Lower lobe of right lung (tissue), 2 donors: Measurements from ENCODE around the gene MALT1. TPM values are rescaled to one million over a fixed set of nuclear protein-coding genes. Genes with fewer than 3 reads are reported as not detected.

Experiments used
- ATAC-seq, 2 donors: fragments of 200-7000 bp; cut with Tn5 transposase; one replicate each; pipeline ENCODE4 v1.9.1; 2020 to 2022; ENCODE audit warnings: mild to moderate bottlenecking in 2 of 2, moderate library complexity in 2 of 2
- DNase-seq: peaks from one replicate; pipeline ENCODE4 v3.0.0-alpha.2; 2020
- H3K27ac ChIP-seq: fragments of 200-600 bp; one replicate; pipeline ENCODE4 v1.8.0; 2022
- H3K27me3 ChIP-seq: fragments of 200-600 bp; one replicate; pipeline ENCODE4 v1.8.0; 2022; ENCODE audit warnings: low read depth
- H3K36me3 ChIP-seq: fragments of 200-600 bp; one replicate; pipeline ENCODE4 v1.8.0; 2022; ENCODE audit warnings: mild to moderate bottlenecking
- H3K4me1 ChIP-seq: fragments of 200-600 bp; one replicate; pipeline ENCODE4 v1.8.0; 2022
- H3K4me3 ChIP-seq: fragments of 200-600 bp; one replicate; pipeline ENCODE4 v1.8.0; 2022; ENCODE audit warnings: mild to moderate bottlenecking
- H3K9me3 ChIP-seq: fragments of 200-600 bp; one replicate; pipeline ENCODE4 v1.8.0; 2022
- CTCF ChIP-seq: fragments of 200-600 bp; IDR thresholded peaks from one replicate; pipeline ENCODE4 v1.8.0; 2022; ENCODE audit warnings: antibody characterized with exemption, mild to moderate bottlenecking
- intact Hi-C: fragments of 100-400 bp; cut with DNase I; formaldehyde crosslinking; loops from one replicate; pipeline ENCODE4 v1.11.0; 2022
- total RNA-seq: library from RNA; stranded (reverse); fragmentation: NEBNext Ultra II Directional; extraction: Animal tissue kit (Norgen Biotek cat#: 25700); gene quantifications from one replicate; pipeline ENCODE4 v1.2.1, GENCODE V29; 2021
- donor health status: DM: no; HTN: yes; CAD: no; lungs with severe emphysema.

MALT1 gene
- total RNA-seq, 1 donor from 2014 or later: 23.1 TPM

GRCh38 chr18:58694720-58695468 lies 23.6 kb downstream of the MALT1 start:
- Histone ChIP-seq H3K4me3 (no peak overlapping the region), H3K4me1 (no peaks in the 10 kb centered on the region), H3K36me3 (peaks cover 29% of the 10 kb centered on the region), H3K27me3 (no peaks in the 10 kb centered on the region), H3K27ac (no peak overlapping the region), H3K9me3 (no peaks in the 10 kb centered on the region)
- DNase-seq: no peak
- intact Hi-C loops: no loop called here
- TF ChIP-seq CTCF: no peak
- no peak for ATAC-seq

GRCh38 chr18:58695772-58696171 lies 24.5 kb downstream of the MALT1 start:
- no peak overlapping the region for H3K4me3 ChIP-seq
- no peaks in the 10 kb centered on the region for H3K4me1 ChIP-seq
- TF ChIP-seq CTCF: no peak
- no peaks in the 10 kb centered on the region for H3K9me3 ChIP-seq
- H3K27me3 ChIP-seq: no peaks in the 10 kb centered on the region
- peaks cover 29% of the 10 kb centered on the region for H3K36me3 ChIP-seq
- intact Hi-C loops: no loop called here
- DNase-seq (no peak), ATAC-seq (no peak)
- H3K27ac ChIP-seq: no peak overlapping the region

GRCh38 chr18:58697146-58697545 lies 25.9 kb downstream of the MALT1 start:
- Histone ChIP-seq H3K36me3 (peaks cover 39% of the 10 kb centered on the region), H3K27ac (no peak overlapping the region), H3K4me3 (no peak overlapping the region), H3K4me1 (no peaks in the 10 kb centered on the region), H3K9me3 (no peaks in the 10 kb centered on the region), H3K27me3 (no peaks in the 10 kb centered on the region)
- ATAC-seq (no peak), DNase-seq (no peak)
- TF ChIP-seq CTCF: no peak
- intact Hi-C loops: no loop called here

GRCh38 chr18:58698701-58699193 lies 27.5 kb downstream of the MALT1 start:
- DNase-seq: no peak
- intact Hi-C loops: no loop called here
- ATAC-seq: no peak

GRCh38 chr18:58699551-58699950 lies 28.3 kb downstream of the MALT1 start:
- intact Hi-C loops: no loop called here
- Histone ChIP-seq H3K4me3 (no peak overlapping the region), H3K36me3 (peaks cover 59% of the 10 kb centered on the region), H3K4me1 (no peaks in the 10 kb centered on the region), H3K9me3 (no peaks in the 10 kb centered on the region), H3K27ac (no peak overlapping the region), H3K27me3 (no peaks in the 10 kb centered on the region)
- DNase-seq (no peak), ATAC-seq (no peak)
- TF ChIP-seq CTCF: no peak

More at GRCh38 chr18:58698701-58699193, 27.5 kb downstream of the MALT1 start:
- Histone ChIP-seq H3K27ac (no peak overlapping the region), H3K36me3 (peaks cover 51% of the 10 kb centered on the region), H3K9me3 (no peaks in the 10 kb centered on the region), H3K4me3 (no peak overlapping the region), H3K27me3 (no peaks in the 10 kb centered on the region), H3K4me1 (no peaks in the 10 kb centered on the region)
- TF ChIP-seq CTCF: no peak
